Panc1 (cell line): ENCODE measurements around the gene PRKCZ. TPM values are rescaled to one million over a fixed set of nuclear protein-coding genes. Genes with fewer than 3 reads are reported as not detected.

Source experiments
- ATAC-seq: fragments of 200-7000 bp; cut with Tn5 transposase; 2 replicates; pipeline ENCODE4 v1.9.1; 2020; ENCODE audit warnings: mild to moderate bottlenecking, moderate library complexity
- BruUV-seq: library from RNA; stranded (reverse); fragments of 400-500 nt; replicated peaks from 2 replicates; lab custom pipeline; 2021; lab: Mats Ljungman, UMichigan
- CTCF ChIA-PET: fragments of 300-600 bp; sonication (Branson Sonifier 250); formaldehyde crosslinking; loops from one replicate; lab custom pipeline; 2022; ENCODE audit warnings: antibody characterized with exemption; lab: Charles Lee
- POLR2A ChIA-PET: fragments of 300-600 bp; sonication (Branson Sonifier 250); formaldehyde crosslinking; loops from one replicate; lab custom pipeline; 2022; ENCODE audit warnings: antibody characterized with exemption; lab: Charles Lee
- DNase-seq: peaks from one replicate; pipeline ENCODE4 v3.0.0-alpha.2; 2010; ENCODE audit warnings: low read depth, low spot score
- H3K27ac ChIP-seq: 2 replicates; pipeline ENCODE4 v1.5.1; 2011; ENCODE audit warnings: mild to moderate bottlenecking, low read length, inconsistent platforms
- H3K27me3 ChIP-seq: fragments of 200-500 bp; sonication (Bioruptor generic); 2 replicates; pipeline ENCODE4 v1.6.0; 2014; ENCODE audit warnings: low read length, inconsistent platforms; ENCODE audit not compliant: control insufficient read depth, insufficient read depth
- H3K36me3 ChIP-seq: fragments of 200-500 bp; sonication (Bioruptor generic); 2 replicates; pipeline ENCODE4 v1.5.1; 2014; ENCODE audit warnings: inconsistent platforms, mild to moderate bottlenecking, low read length, moderate library complexity; ENCODE audit not compliant: control insufficient read depth, insufficient read depth
- H3K4me1 ChIP-seq: 2 replicates; pipeline ENCODE4 v1.5.1; 2011; ENCODE audit warnings: inconsistent platforms, mild to moderate bottlenecking, low read length, moderate library complexity; ENCODE audit not compliant: control insufficient read depth, insufficient read depth
- H3K4me3 ChIP-seq, 2 experiments: 2 replicates each; pipeline ENCODE4 v1.5.1; 2011 to 2012; ENCODE audit warnings: low read depth in 2 of 2, low read length in 2 of 2, mild to moderate bottlenecking in 2 of 2, inconsistent platforms in 1 of 2, moderate library complexity in 1 of 2
- H3K9me3 ChIP-seq: fragments of 200-500 bp; sonication (Bioruptor generic); 2 replicates; pipeline ENCODE4 v1.5.1; 2014; ENCODE audit warnings: low read depth, mild to moderate bottlenecking, inconsistent platforms, low read length, moderate library complexity; ENCODE audit not compliant: control insufficient read depth, insufficient read depth
- CTCF ChIP-seq: fragments of 450-650 bp; IDR thresholded peaks from 2 replicates; pipeline ENCODE4 v1.5.1; 2017; ENCODE audit warnings: mild to moderate bottlenecking
- POLR2AphosphoS5 ChIP-seq: IDR thresholded peaks from 2 replicates; pipeline ENCODE4 v1.6.1; 2012; ENCODE audit warnings: mild to moderate bottlenecking, low read depth, low read length, moderate library complexity
- REST ChIP-seq, 2 experiments: IDR thresholded peaks; 2 replicates each; pipeline ENCODE4 v1.6.1; 2011 to 2012; ENCODE audit warnings: low read depth in 2 of 2, control low read depth in 1 of 2, low read length in 1 of 2, mild to moderate bottlenecking in 1 of 2, moderate library complexity in 1 of 2; ENCODE audit not compliant: insufficient read depth in 1 of 2
- SIN3A ChIP-seq: IDR thresholded peaks from 2 replicates; pipeline ENCODE4 v1.6.1; 2012; ENCODE audit warnings: low read depth, mild to moderate bottlenecking, low read length, moderate library complexity, borderline replicate concordance; ENCODE audit not compliant: insufficient read depth
- TCF7L2 ChIP-seq: IDR thresholded peaks from 2 replicates; pipeline ENCODE4 v1.6.1; 2011; ENCODE audit warnings: mild to moderate bottlenecking, low read depth, low read length, inconsistent platforms
- in situ Hi-C: cut with HindIII; loops from 2 replicates; pipeline ENCODE4 v1.10.0; 2016; ENCODE audit warnings: low sequenced_read_pairs, low pct_unique_long_range_greater_than_20kb
- intact Hi-C: fragments of 100-400 bp; cut with micrococcal nuclease; formaldehyde crosslinking; loops from one replicate; pipeline ENCODE4 v1.10.0; 2022; ENCODE audit not compliant: unreplicated experiment
- total RNA-seq: library from RNA; stranded (reverse); gene quantifications from one replicate; pipeline ENCODE4 v1.2.1, GENCODE V29; 2021; ENCODE audit not compliant: unreplicated experiment

Gene PRKCZ
- total RNA-seq, 1 experiment from 2014 or later = 26.7 TPM

- in situ Hi-C loops = no loop called here
Measured at GRCh38 chr1:2174348-2175054, 124.3 kb downstream of the PRKCZ start.

GRCh38 chr1:2175055-2175414 is 124.8 kb downstream of the PRKCZ start:
- in situ Hi-C loops (no loop called here), intact Hi-C loops (no loop called here)
- Histone ChIP-seq H3K4me1 (no peaks in the 10 kb centered on the region), H3K4me3 (no peak overlapping the region), H3K27ac (no peak overlapping the region), H3K9me3 (no peaks in the 10 kb centered on the region), H3K36me3 (no peaks in the 10 kb centered on the region), H3K27me3 (no peaks in the 10 kb centered on the region)
- DNase-seq (no peak), ATAC-seq (no peak)
- TF ChIP-seq REST (IDR thresholded peaks at IDR 0.05; ENCODE audit: insufficient read depth in 1 of 2, low read depth in 2 of 2, low read length in 1 of 2) (no peak), CTCF (no peak), TCF7L2 (no peak), POLR2AphosphoS5 (no peak), SIN3A (no peak)
- ChIA-PET CTCF (interaction anchor here (0.6 to 1.1 kb wide), 5 partner anchors 11 to 207 kb away, joined by 3 to 9 read pairs (median 4); no protein-coding TSS in a partner anchor), POLR2A (no interaction called here)
- BruUV-seq = no TSS peak

More at GRCh38 chr1:2174348-2175054, 124.3 kb downstream of the PRKCZ start:
- no peak overlapping the region for H3K27ac ChIP-seq
- ATAC-seq (peak; percentile 90), DNase-seq (peak; percentile 25)
- TF ChIP-seq POLR2AphosphoS5 (no peak), CTCF (peak; percentile 98)
- intact Hi-C loops = no loop called here
- ChIA-PET CTCF (interaction anchor here (0.6 to 1.5 kb wide), 10 partner anchors 9 to 412 kb away, joined by 3 to 9 read pairs (median 4); no protein-coding TSS in a partner anchor), POLR2A (interaction anchor here (0.6 kb wide), 1 partner anchor 229 kb away, joined by 12 read pairs; no protein-coding TSS in a partner anchor)
- no peaks in the 10 kb centered on the region for H3K27me3 ChIP-seq
- H3K4me1 ChIP-seq = no peaks in the 10 kb centered on the region
- no TSS peak for BruUV-seq
- no peak overlapping the region for H3K4me3 ChIP-seq
- no peaks in the 10 kb centered on the region for H3K36me3 ChIP-seq
- H3K9me3 ChIP-seq = no peaks in the 10 kb centered on the region
